ENCODE measurements around the gene NCAPG2. TPM values are rescaled to one million over a fixed set of nuclear protein-coding genes. Genes with fewer than 3 reads are reported as not detected.
A peak's percentile ranks its signal among the peaks of the same experiment; 100 is the strongest.

Gene NCAPG2
- total and polyA plus RNA-seq, 2 of the 13 experiments (the other 11 are each of a cell fraction or from before 2014, with no cell fraction given), result 15.1 to 30.7 TPM

- TF ChIP-seq, protein P1, sequence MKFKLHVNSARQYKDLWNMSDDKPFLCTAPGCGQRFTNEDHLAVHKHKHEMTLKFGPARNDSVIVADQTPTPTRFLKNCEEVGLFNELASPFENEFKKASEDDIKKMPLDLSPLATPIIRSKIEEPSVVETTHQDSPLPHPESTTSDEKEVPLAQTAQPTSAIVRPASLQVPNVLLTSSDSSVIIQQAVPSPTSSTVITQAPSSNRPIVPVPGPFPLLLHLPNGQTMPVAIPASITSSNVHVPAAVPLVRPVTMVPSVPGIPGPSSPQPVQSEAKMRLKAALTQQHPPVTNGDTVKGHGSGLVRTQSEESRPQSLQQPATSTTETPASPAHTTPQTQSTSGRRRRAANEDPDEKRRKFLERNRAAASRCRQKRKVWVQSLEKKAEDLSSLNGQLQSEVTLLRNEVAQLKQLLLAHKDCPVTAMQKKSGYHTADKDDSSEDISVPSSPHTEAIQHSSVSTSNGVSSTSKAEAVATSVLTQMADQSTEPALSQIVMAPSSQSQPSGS (CRISPR knock-in tag; IDR thresholded peaks at IDR 0.05), result no peak
- TF ChIP-seq, protein P2, sequence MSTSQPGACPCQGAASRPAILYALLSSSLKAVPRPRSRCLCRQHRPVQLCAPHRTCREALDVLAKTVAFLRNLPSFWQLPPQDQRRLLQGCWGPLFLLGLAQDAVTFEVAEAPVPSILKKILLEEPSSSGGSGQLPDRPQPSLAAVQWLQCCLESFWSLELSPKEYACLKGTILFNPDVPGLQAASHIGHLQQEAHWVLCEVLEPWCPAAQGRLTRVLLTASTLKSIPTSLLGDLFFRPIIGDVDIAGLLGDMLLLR (CRISPR knock-in tag; IDR thresholded peaks at IDR 0.05), result no peak
- peak in 1 of 2 experiments; percentile 43; a peak in 1 of 4 replicates for TF ChIP-seq POLR2A (IDR thresholded peaks at IDR 0.05; ENCODE audit: insufficient read depth in 1 of 2, low read depth in 2 of 2, low read length in 2 of 2)
- TF ChIP-seq, protein P3, sequence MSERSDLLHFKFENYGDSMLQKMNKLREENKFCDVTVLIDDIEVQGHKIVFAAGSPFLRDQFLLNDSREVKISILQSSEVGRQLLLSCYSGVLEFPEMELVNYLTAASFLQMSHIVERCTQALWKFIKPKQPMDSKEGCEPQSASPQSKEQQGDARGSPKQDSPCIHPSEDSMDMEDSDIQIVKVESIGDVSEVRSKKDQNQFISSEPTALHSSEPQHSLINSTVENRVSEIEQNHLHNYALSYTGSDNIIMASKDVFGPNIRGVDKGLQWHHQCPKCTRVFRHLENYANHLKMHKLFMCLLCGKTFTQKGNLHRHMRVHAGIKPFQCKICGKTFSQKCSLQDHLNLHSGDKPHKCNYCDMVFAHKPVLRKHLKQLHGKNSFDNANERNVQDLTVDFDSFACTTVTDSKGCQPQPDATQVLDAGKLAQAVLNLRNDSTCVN (CRISPR knock-in tag; IDR thresholded peaks at IDR 0.05; ENCODE audit: borderline replicate concordance), result no peak
- TF ChIP-seq PITX1 (CRISPR knock-in tag; IDR thresholded peaks at IDR 0.05), result 0 out of 2 replicates have a peak, but pooled peaks have one; percentile 20
- no peak for TF ChIP-seq ZC3H4 (CRISPR knock-in tag; IDR thresholded peaks at IDR 0.05; ENCODE audit: borderline replicate concordance)
- TF ChIP-seq SP4 (CRISPR knock-in tag; IDR thresholded peaks at IDR 0.05), result no peak
- no peak for TF ChIP-seq BORCS8-MEF2B (CRISPR knock-in tag; IDR thresholded peaks at IDR 0.05)
- 0 out of 2 replicates have a peak, but pooled peaks have one; percentile 12 for TF ChIP-seq PATZ1 (CRISPR knock-in tag; IDR thresholded peaks at IDR 0.05)
- 0 out of 2 replicates have a peak, but pooled peaks have one; percentile 33 for TF ChIP-seq SIN3A (IDR thresholded peaks at IDR 0.05; ENCODE audit: borderline replicate concordance, low read depth, low read length)
- peak; percentile 75; the same call in 1 of the 2 replicates for TF ChIP-seq FOXO1 (CRISPR knock-in tag; IDR thresholded peaks at IDR 0.05)
- no peak for TF ChIP-seq ZNF44 (CRISPR knock-in tag; IDR thresholded peaks at IDR 0.05)
- TF ChIP-seq, protein P4, sequence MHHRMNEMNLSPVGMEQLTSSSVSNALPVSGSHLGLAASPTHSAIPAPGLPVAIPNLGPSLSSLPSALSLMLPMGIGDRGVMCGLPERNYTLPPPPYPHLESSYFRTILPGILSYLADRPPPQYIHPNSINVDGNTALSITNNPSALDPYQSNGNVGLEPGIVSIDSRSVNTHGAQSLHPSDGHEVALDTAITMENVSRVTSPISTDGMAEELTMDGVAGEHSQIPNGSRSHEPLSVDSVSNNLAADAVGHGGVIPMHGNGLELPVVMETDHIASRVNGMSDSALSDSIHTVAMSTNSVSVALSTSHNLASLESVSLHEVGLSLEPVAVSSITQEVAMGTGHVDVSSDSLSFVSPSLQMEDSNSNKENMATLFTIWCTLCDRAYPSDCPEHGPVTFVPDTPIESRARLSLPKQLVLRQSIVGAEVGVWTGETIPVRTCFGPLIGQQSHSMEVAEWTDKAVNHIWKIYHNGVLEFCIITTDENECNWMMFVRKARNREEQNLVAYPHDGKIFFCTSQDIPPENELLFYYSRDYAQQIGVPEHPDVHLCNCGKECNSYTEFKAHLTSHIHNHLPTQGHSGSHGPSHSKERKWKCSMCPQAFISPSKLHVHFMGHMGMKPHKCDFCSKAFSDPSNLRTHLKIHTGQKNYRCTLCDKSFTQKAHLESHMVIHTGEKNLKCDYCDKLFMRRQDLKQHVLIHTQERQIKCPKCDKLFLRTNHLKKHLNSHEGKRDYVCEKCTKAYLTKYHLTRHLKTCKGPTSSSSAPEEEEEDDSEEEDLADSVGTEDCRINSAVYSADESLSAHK (CRISPR knock-in tag; IDR thresholded peaks at IDR 0.05; ENCODE audit: borderline replicate concordance), result no peak
- TF ChIP-seq ZBTB3 (CRISPR knock-in tag; IDR thresholded peaks at IDR 0.05; ENCODE audit: borderline replicate concordance, low read depth), result no peak
- no peak for TF ChIP-seq RBAK (CRISPR knock-in tag; IDR thresholded peaks at IDR 0.05)
- TF ChIP-seq ZNF660 (CRISPR knock-in tag; IDR thresholded peaks at IDR 0.05; ENCODE audit: borderline replicate concordance, low read depth), result no peak
- TF ChIP-seq RFXAP (CRISPR knock-in tag; IDR thresholded peaks at IDR 0.05; ENCODE audit: borderline replicate concordance), result no peak
- peak; percentile 79 for TF ChIP-seq HNF4A (CRISPR knock-in tag; IDR thresholded peaks at IDR 0.05)
- TF ChIP-seq HMG20A (CRISPR knock-in tag; IDR thresholded peaks at IDR 0.05; ENCODE audit: borderline replicate concordance), result peak; percentile 62; the same call in 1 of the 2 replicates
- TF ChIP-seq TEAD2 (CRISPR knock-in tag; IDR thresholded peaks at IDR 0.05), result no peak
- TF ChIP-seq MXD4 (CRISPR knock-in tag; IDR thresholded peaks at IDR 0.05), result 0 out of 2 replicates have a peak, but pooled peaks have one; percentile 22
- TF ChIP-seq RCOR2 (CRISPR knock-in tag; IDR thresholded peaks at IDR 0.05), result peak; percentile 74; the same call in 1 of the 2 replicates
- TF ChIP-seq ZNF615 (CRISPR knock-in tag; IDR thresholded peaks at IDR 0.05; ENCODE audit: borderline replicate concordance), result no peak
Measured at GRCh38 chr7:158581440-158582088, 123.0 kb downstream of the NCAPG2 start (continued).

All from HepG2 (cell line).